GM18502 (cell line): ENCODE results near the gene WDR18.

Experiments used
- ATAC-seq: cut with Tn5 transposase; IDR thresholded peaks from one replicate; pipeline ENCODE4 v1.9.1; 2021; ENCODE audit warnings: mild to moderate bottlenecking; ENCODE audit not compliant: unreplicated experiment, poor library complexity

WDR18 gene

GRCh38 chr19:1004803-1005664, 20.9 kb downstream of the WDR18 start:
- ATAC-seq = no peak

GRCh38 chr19:1006711-1007398, 22.7 kb downstream of the WDR18 start:
- ATAC-seq = no peak

- no peak for ATAC-seq
These were observed 23.5 kb downstream of the WDR18 start for GRCh38 chr19:1007399-1008251.

- ATAC-seq = no peak
These were observed 24.3 kb downstream of the WDR18 start for GRCh38 chr19:1008268-1009040.

- ATAC-seq = no peak
These were observed 25.2 kb downstream of the WDR18 start for GRCh38 chr19:1009041-1009980.

- no peak for ATAC-seq
These were observed 25.9 kb downstream of the WDR18 start for GRCh38 chr19:1009981-1010538.

GRCh38 chr19:1010586-1011510, 26.7 kb downstream of the WDR18 start:
- ATAC-seq = no peak

- ATAC-seq = no peak
These were observed 27.7 kb downstream of the WDR18 start for GRCh38 chr19:1011831-1012333.

GRCh38 chr19:1012334-1012733, 28.2 kb downstream of the WDR18 start:
- ATAC-seq = no peak

- ATAC-seq = no peak
These were observed 29.1 kb downstream of the WDR18 start for GRCh38 chr19:1013218-1013617.

- no peak for ATAC-seq
These were observed 30.3 kb downstream of the WDR18 start for GRCh38 chr19:1014161-1015060.

- ATAC-seq = no peak
These were observed 31.1 kb downstream of the WDR18 start for GRCh38 chr19:1015061-1015781.

GRCh38 chr19:1015782-1016646, 31.9 kb downstream of the WDR18 start:
- ATAC-seq = no peak

- no peak for ATAC-seq
These were observed 32.5 kb downstream of the WDR18 start for GRCh38 chr19:1016647-1017114.
